PFSK-1 (cell line): ENCODE measurements around the gene FYB2.

Source experiments
- FOXP2 ChIP-seq: optimal IDR thresholded peaks from 2 replicates; pipeline ENCODE3; 2011; ENCODE audit warnings: borderline replicate concordance, control low read depth, inconsistent platforms; ENCODE audit not compliant: insufficient read depth; ENCODE audit errors: extremely low read length, extremely low read depth
- POLR2AphosphoS5 ChIP-seq: IDR thresholded peaks from 2 replicates; pipeline ENCODE4 v1.6.1; 2012; ENCODE audit warnings: low read depth, mild to moderate bottlenecking, control low read depth, low read length, moderate library complexity
- SIN3A ChIP-seq: IDR thresholded peaks from 2 replicates; pipeline ENCODE4 v1.6.1; 2012; ENCODE audit warnings: mild to moderate bottlenecking, low read length, moderate library complexity, borderline replicate concordance; ENCODE audit not compliant: insufficient read depth
- TAF1 ChIP-seq: IDR thresholded peaks from 2 replicates; pipeline ENCODE4 v1.6.1; 2012; ENCODE audit warnings: low read length, control low read depth, borderline replicate concordance; ENCODE audit not compliant: insufficient read depth
- TF ChIP-seq, protein P1 (sequence below), 2 experiments: IDR thresholded peaks; 2 replicates each; pipeline versions ENCODE4 v1.6.1 to v1.8.0; 2011 to 2012; ENCODE audit warnings: low read depth in 2 of 2, low read length in 2 of 2, control low read depth in 1 of 2, inconsistent platforms in 1 of 2, mild to moderate bottlenecking in 1 of 2, moderate library complexity in 1 of 2; ENCODE audit not compliant: insufficient read depth in 1 of 2

Gene FYB2

DNA sequence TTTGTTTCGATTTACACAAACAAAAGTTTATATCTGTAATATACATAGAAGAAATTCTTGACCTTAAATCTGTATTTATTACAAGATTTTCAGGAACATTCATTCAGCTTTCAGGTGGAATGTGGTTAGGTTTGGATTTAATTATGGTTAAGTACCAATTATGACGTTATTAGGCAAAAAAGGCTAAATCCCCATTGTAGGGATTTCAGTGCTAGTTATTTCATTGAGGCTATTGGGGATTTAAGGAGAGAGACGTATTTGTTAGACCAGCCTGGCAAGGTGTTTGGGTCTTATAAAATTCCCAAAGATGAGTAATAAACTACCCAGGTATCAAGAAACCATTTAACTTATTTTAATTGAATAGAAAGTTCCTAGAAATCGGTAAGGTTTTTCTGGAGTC, 148.1 kb downstream of the FYB2 start:
- TF ChIP-seq TAF1 (no peak), SIN3A (no peak), FOXP2 (no peak), POLR2AphosphoS5 (no peak)
- TF ChIP-seq, protein P1, sequence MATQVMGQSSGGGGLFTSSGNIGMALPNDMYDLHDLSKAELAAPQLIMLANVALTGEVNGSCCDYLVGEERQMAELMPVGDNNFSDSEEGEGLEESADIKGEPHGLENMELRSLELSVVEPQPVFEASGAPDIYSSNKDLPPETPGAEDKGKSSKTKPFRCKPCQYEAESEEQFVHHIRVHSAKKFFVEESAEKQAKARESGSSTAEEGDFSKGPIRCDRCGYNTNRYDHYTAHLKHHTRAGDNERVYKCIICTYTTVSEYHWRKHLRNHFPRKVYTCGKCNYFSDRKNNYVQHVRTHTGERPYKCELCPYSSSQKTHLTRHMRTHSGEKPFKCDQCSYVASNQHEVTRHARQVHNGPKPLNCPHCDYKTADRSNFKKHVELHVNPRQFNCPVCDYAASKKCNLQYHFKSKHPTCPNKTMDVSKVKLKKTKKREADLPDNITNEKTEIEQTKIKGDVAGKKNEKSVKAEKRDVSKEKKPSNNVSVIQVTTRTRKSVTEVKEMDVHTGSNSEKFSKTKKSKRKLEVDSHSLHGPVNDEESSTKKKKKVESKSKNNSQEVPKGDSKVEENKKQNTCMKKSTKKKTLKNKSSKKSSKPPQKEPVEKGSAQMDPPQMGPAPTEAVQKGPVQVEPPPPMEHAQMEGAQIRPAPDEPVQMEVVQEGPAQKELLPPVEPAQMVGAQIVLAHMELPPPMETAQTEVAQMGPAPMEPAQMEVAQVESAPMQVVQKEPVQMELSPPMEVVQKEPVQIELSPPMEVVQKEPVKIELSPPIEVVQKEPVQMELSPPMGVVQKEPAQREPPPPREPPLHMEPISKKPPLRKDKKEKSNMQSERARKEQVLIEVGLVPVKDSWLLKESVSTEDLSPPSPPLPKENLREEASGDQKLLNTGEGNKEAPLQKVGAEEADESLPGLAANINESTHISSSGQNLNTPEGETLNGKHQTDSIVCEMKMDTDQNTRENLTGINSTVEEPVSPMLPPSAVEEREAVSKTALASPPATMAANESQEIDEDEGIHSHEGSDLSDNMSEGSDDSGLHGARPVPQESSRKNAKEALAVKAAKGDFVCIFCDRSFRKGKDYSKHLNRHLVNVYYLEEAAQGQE (IDR thresholded peaks at IDR 0.05; ENCODE audit: insufficient read depth in 1 of 2, low read depth in 2 of 2, low read length in 2 of 2), result no peak

DNA sequence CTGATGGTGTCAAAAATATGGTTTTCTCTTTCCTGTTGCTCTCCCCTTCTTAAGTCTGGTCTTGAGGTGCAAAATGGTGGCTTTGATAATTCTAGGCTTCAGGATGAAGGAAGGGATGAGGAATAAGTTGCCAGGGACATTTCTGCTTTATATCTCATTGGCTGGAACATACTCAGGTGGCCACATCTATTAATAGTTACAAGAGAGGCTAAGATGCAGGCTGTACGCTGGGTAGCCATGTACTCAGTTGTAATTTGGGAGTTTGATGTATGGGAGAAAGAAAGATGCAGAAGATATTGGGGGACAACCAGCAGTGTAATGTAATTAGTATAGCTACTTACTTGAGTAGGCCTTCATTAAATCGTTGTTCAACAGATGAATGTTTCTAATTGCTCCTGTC, 148.9 kb downstream of the FYB2 start:
- no peak for TF ChIP-seq POLR2AphosphoS5
- TF ChIP-seq, protein P1 (IDR thresholded peaks at IDR 0.05; ENCODE audit: insufficient read depth in 1 of 2, low read depth in 2 of 2, low read length in 2 of 2), result no peak
- TF ChIP-seq TAF1, result no peak
- TF ChIP-seq SIN3A, result no peak
- TF ChIP-seq FOXP2, result no peak
